DLD1 (cell line): ENCODE measurements around the gene ETV2.
"Not testable (repeated sequence)": the region's sequence is repeated elsewhere in the genome, so short reads cannot be mapped to it uniquely, and the experiment has no call there.

Experiments used
- in situ Hi-C: cut with HindIII; loops from 2 replicates; pipeline ENCODE4 v1.10.0; 2017; ENCODE audit warnings: low sequenced_read_pairs

ETV2 gene

GRCh38 chr19:35656700-35657099 lies 15.2 kb downstream of the ETV2 start:
- in situ Hi-C loops: no loop called here

- in situ Hi-C loops: no loop called here
These were observed 16.6 kb downstream of the ETV2 start for GRCh38 chr19:35657904-35658700.

- in situ Hi-C loops: no loop called here
These were observed 20.4 kb downstream of the ETV2 start for GRCh38 chr19:35661995-35662340.

GRCh38 chr19:35663981-35664380 lies 22.4 kb downstream of the ETV2 start:
- in situ Hi-C loops: no loop called here

- in situ Hi-C loops: no loop called here
These were observed 23.6 kb downstream of the ETV2 start for GRCh38 chr19:35665157-35665556.

- in situ Hi-C loops: no loop called here
These were observed 24.1 kb downstream of the ETV2 start for GRCh38 chr19:35665604-35666003.

- in situ Hi-C loops: no loop called here
These were observed 24.8 kb downstream of the ETV2 start, which contains the start of gene UPK1A for GRCh38 chr19:35666251-35666913. Gene UPK1A (plus strand): TSS chr19:35666517. CDS start chr19:35666813, 296 bp downstream.

- in situ Hi-C loops: no loop called here
These were observed 28.0 kb downstream of the ETV2 start for GRCh38 chr19:35669566-35669965.

GRCh38 chr19:35669974-35670373 lies 28.4 kb downstream of the ETV2 start:
- in situ Hi-C loops: no loop called here

GRCh38 chr19:35670686-35671085 lies 29.1 kb downstream of the ETV2 start:
- in situ Hi-C loops: no loop called here

- in situ Hi-C loops: no loop called here
These were observed 30.3 kb downstream of the ETV2 start for GRCh38 chr19:35671818-35672217.

- in situ Hi-C loops: no loop called here
These were observed 31.7 kb downstream of the ETV2 start for GRCh38 chr19:35673121-35673804.

- in situ Hi-C loops: no loop called here
These were observed 34.1 kb downstream of the ETV2 start for GRCh38 chr19:35675589-35676140.

GRCh38 chr19:35689836-35690235 lies 48.3 kb downstream of the ETV2 start:
- in situ Hi-C loops: no loop called here

GRCh38 chr19:35691106-35691505 lies 49.6 kb downstream of the ETV2 start:
- in situ Hi-C loops: not testable (repeated sequence)

GRCh38 chr19:35692010-35692409 lies 50.5 kb downstream of the ETV2 start:
- in situ Hi-C loops: no loop called here

GRCh38 chr19:35693422-35693821 lies 51.9 kb downstream of the ETV2 start:
- in situ Hi-C loops: no loop called here

GRCh38 chr19:35693835-35694599 lies 52.5 kb downstream of the ETV2 start:
- in situ Hi-C loops: no loop called here
